Suprapubic skin (tissue), 3 donors: ENCODE measurements around the gene METTL15.

Source experiments
- CTCF ChIP-seq, 2 donors: fragments of 200-600 bp in 1 of 2; fragments of 450-650 bp in 1 of 2; sonication (generic) in 1 of 2; IDR thresholded peaks; one replicate each; pipeline ENCODE4 v1.5.1; 2016 to 2019; ENCODE audit warnings: antibody characterized with exemption in 2 of 2, mild to moderate bottlenecking in 1 of 2, moderate library complexity in 1 of 2
- POLR2A ChIP-seq, 2 donors: fragments of 450-650 bp; IDR thresholded peaks; one replicate each; pipeline ENCODE4 v1.6.1; 2017; ENCODE audit warnings: antibody characterized with exemption in 2 of 2, mild to moderate bottlenecking in 2 of 2, moderate library complexity in 2 of 2

DNA sequence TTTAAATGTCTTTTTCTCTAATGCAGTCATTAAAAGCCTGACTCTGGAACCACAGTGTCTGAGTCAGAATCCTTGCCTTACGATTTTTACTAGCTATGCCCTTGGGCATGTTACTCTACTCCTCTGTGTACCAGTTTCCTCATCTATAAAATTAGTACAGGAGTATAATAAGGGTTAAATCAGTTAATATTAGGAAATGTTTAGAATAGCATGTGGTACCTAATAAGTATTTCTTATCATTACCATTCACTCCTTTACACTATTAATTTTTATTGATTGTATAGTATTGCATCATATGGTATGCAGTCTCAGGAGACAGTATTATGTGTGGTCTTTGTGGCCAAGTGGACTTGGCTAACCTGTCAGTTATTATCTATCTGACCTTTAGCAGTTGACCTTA, 68.2 kb downstream of the METTL15 start:
- TF ChIP-seq POLR2A (IDR thresholded peaks at IDR 0.05) (no peak), CTCF (IDR thresholded peaks at IDR 0.05) (no peak)
